ENCODE measurements around the gene RHOJ. TPM values are rescaled to one million over a fixed set of nuclear protein-coding genes. Genes with fewer than 3 reads are reported as not detected.

RHOJ gene
- polyA plus RNA-seq, 3 donors: not detected

DNA sequence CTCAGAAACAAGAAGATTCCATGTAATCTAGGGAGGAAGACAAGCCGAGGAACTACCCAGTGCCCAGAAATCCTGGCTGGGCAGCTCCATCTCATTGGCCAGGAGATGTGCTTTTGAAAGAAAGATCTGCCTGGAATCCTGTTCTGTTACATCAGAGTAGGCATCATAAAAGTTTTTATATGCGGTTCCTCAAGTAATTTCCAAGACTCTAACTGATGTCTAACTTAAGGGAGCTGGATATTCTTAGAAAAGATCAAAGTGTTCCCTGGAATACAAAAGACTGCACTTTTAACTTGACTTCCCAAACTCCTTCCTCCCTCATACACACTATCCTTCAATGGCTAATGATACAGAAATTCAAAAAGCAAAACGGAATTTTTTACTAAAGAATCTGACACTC, 16.3 kb downstream of the RHOJ start:
- H3K4me1 Mint-ChIP-seq: no peaks in the 10 kb centered on the region
- intact Hi-C loops (cut with micrococcal nuclease): no loop called here
- H3K9me3 ChIP-seq (replicated peaks in 1 of 2; ENCODE audit: control insufficient read depth in 1 of 2, insufficient read depth in 1 of 2, low read length in 2 of 2): no peaks in the 10 kb centered on the region
- DNase-seq: no peak
- H3K79me2 ChIP-seq (ENCODE audit: insufficient read depth, low read length): no peaks in the 10 kb centered on the region
- no peaks in the 10 kb centered on the region for H4K20me1 ChIP-seq (ENCODE audit: insufficient read depth, low read length)
- H3K36me3 Mint-ChIP-seq: no peaks in the 10 kb centered on the region
- no peak overlapping the region for H3K27ac ChIP-seq (ENCODE audit: low read depth in 1 of 2, low read length in 2 of 2)
- H3K36me3 ChIP-seq (replicated peaks in 1 of 2; ENCODE audit: control insufficient read depth in 1 of 2, insufficient read depth in 2 of 2, low read length in 2 of 2): no peaks in the 10 kb centered on the region
- H3K4me2 ChIP-seq (replicated peaks; ENCODE audit: extremely low read depth, low read length, poor library complexity, severe bottlenecking): no peak overlapping the region
- H3K4me1 ChIP-seq (ENCODE audit: control insufficient read depth in 1 of 2, insufficient read depth in 2 of 2, low read length in 2 of 2): no peaks in the 10 kb centered on the region
- H3K27me3 Mint-ChIP-seq (ENCODE audit: low read depth in 3 of 3): peaks cover 0 to 3% (median 0%) of the 10 kb centered on the region in 3 donors
- no peak overlapping the region for H3K9ac ChIP-seq (ENCODE audit: insufficient read depth, low read length, poor library complexity, severe bottlenecking)
- peaks cover 0 to 7% (median 1%) of the 10 kb centered on the region in 7 donors for H3K9me3 Mint-ChIP-seq
- H3K4me3 Mint-ChIP-seq: no peak overlapping the region
- TF ChIP-seq CTCF (IDR thresholded peaks at IDR 0.05): no peak
- H2AFZ ChIP-seq (ENCODE audit: insufficient read depth, low read depth, low read length, poor library complexity, severe bottlenecking): no peak overlapping the region
- H3K27ac Mint-ChIP-seq: no peak overlapping the region
- H3K4me3 ChIP-seq (replicated peaks in 1 of 3; ENCODE audit: low read depth in 2 of 3, low read length in 3 of 3): no peak overlapping the region
- no CpG with 5 or more reads among the region's 3 CpGs for WGBS (ENCODE audit: insufficient coverage)
- H3K27me3 ChIP-seq (ENCODE audit: control insufficient read depth in 2 of 2, insufficient read depth in 2 of 2, low read length in 2 of 2): no peaks in the 10 kb centered on the region

DNA sequence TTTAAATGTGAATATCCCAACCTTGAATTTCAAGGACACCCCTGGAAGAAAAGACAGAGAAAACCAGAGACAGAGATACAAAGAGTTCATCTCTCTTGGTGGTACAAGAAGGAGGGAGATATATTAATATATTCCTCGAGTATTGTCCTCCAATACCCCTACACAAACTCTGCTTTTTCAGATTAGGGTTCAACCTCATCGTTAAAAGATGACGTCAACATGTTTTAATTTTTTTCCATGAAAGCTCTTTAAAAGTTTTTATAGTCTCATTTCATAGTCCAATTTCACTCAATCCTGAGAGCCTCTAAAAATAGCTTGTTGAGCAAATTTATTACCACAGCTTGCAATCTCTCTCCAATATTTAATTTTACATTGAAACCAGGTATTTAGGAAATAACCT, 19.4 kb downstream of the RHOJ start:
- peaks cover 0 to 4% (median 0%) of the 10 kb centered on the region in 3 donors for H3K27me3 Mint-ChIP-seq (ENCODE audit: low read depth in 3 of 3)
- no peak overlapping the region for H3K4me3 Mint-ChIP-seq
- Histone ChIP-seq H3K4me2 (replicated peaks; ENCODE audit: extremely low read depth, low read length, poor library complexity, severe bottlenecking) (no peak overlapping the region), H3K27ac (ENCODE audit: low read depth in 1 of 2, low read length in 2 of 2) (no peak overlapping the region), H4K20me1 (ENCODE audit: insufficient read depth, low read length) (no peaks in the 10 kb centered on the region), H3K4me3 (replicated peaks in 1 of 3; ENCODE audit: low read depth in 2 of 3, low read length in 3 of 3) (no peak overlapping the region), H3K9ac (ENCODE audit: insufficient read depth, low read length, poor library complexity, severe bottlenecking) (no peak overlapping the region), H2AFZ (ENCODE audit: insufficient read depth, low read depth, low read length, poor library complexity, severe bottlenecking) (no peak overlapping the region), H3K27me3 (ENCODE audit: control insufficient read depth in 2 of 2, insufficient read depth in 2 of 2, low read length in 2 of 2) (no peaks in the 10 kb centered on the region), H3K79me2 (ENCODE audit: insufficient read depth, low read length) (no peaks in the 10 kb centered on the region), H3K9me3 (replicated peaks in 1 of 2; ENCODE audit: control insufficient read depth in 1 of 2, insufficient read depth in 1 of 2, low read length in 2 of 2) (no peaks in the 10 kb centered on the region), H3K4me1 (ENCODE audit: control insufficient read depth in 1 of 2, insufficient read depth in 2 of 2, low read length in 2 of 2) (no peaks in the 10 kb centered on the region), H3K36me3 (replicated peaks in 1 of 2; ENCODE audit: control insufficient read depth in 1 of 2, insufficient read depth in 2 of 2, low read length in 2 of 2) (no peaks in the 10 kb centered on the region)
- WGBS (ENCODE audit: insufficient coverage): 100% methylated on average over 1 of the region's 3 CpGs
- intact Hi-C loops (cut with micrococcal nuclease): no loop called here
- peaks cover 0 to 7% (median 3%) of the 10 kb centered on the region in 7 donors for H3K9me3 Mint-ChIP-seq
- no peak for DNase-seq
- H3K27ac Mint-ChIP-seq: no peak overlapping the region
- no peak for TF ChIP-seq CTCF (IDR thresholded peaks at IDR 0.05)
- H3K36me3 Mint-ChIP-seq: no peaks in the 10 kb centered on the region
- no peaks in the 10 kb centered on the region for H3K4me1 Mint-ChIP-seq

Measured in CD14-positive monocyte (primary cell).